Activated CD8-positive, alpha-beta memory T cell treated with anti-CD3 and anti-CD28 coated beads for 24 hours (primary cell): ENCODE results near the gene KCNK10.
A peak's percentile ranks its signal among the peaks of the same experiment; 100 is the strongest.

Experiments used
- DNase-seq: peaks from one replicate; pipeline ENCODE4 v3.0.0-alpha.2; 2020

The KCNK10 gene

GRCh38 chr14:88212691-88213090 is 110.4 kb downstream of the KCNK10 start:
- DNase-seq = no peak

- DNase-seq = no peak
Observed at GRCh38 chr14:88210426-88210825, 112.6 kb downstream of the KCNK10 start.

- DNase-seq = no peak
Observed at GRCh38 chr14:88209273-88209672, 113.8 kb downstream of the KCNK10 start.

- no peak for DNase-seq
Observed at GRCh38 chr14:88208858-88209257, 114.2 kb downstream of the KCNK10 start.

- no peak for DNase-seq
Observed at GRCh38 chr14:88204221-88204620, 118.8 kb downstream of the KCNK10 start.

GRCh38 chr14:88203291-88203690 is 119.8 kb downstream of the KCNK10 start:
- no peak for DNase-seq

- no peak for DNase-seq
Observed at GRCh38 chr14:88202286-88202685, 120.8 kb downstream of the KCNK10 start.

- no peak for DNase-seq
Observed at GRCh38 chr14:88201851-88202250, 121.2 kb downstream of the KCNK10 start.

- no peak for DNase-seq
Observed at GRCh38 chr14:88199882-88200281, 123.2 kb downstream of the KCNK10 start.

GRCh38 chr14:88198446-88198845 is 124.6 kb downstream of the KCNK10 start:
- DNase-seq = no peak

- no peak for DNase-seq
Observed at GRCh38 chr14:88196925-88197324, 126.1 kb downstream of the KCNK10 start.

- no peak for DNase-seq
Observed at GRCh38 chr14:88196116-88196890, 126.8 kb downstream of the KCNK10 start.

- no peak for DNase-seq
Observed at GRCh38 chr14:88195676-88196075, 127.4 kb downstream of the KCNK10 start.

GRCh38 chr14:88194531-88194930 is 128.5 kb downstream of the KCNK10 start:
- no peak for DNase-seq

GRCh38 chr14:88191605-88192004 is 131.5 kb downstream of the KCNK10 start:
- no peak for DNase-seq

- DNase-seq = peak; percentile 68
Observed at GRCh38 chr14:88189417-88190191, 133.5 kb downstream of the KCNK10 start.

- DNase-seq = no peak
Observed at GRCh38 chr14:88188745-88189416, 134.2 kb downstream of the KCNK10 start.

GRCh38 chr14:88185843-88186242 is 137.2 kb downstream of the KCNK10 start:
- DNase-seq = no peak

GRCh38 chr14:88184956-88185355 is 138.1 kb downstream of the KCNK10 start:
- DNase-seq = no peak

- DNase-seq = no peak
Observed at GRCh38 chr14:88181072-88181471, 142.0 kb downstream of the KCNK10 start.

- no peak for DNase-seq
Observed at GRCh38 chr14:88179716-88180115, 143.4 kb downstream of the KCNK10 start.

GRCh38 chr14:88170333-88170732 is 152.7 kb downstream of the KCNK10 start:
- no peak for DNase-seq

GRCh38 chr14:88168498-88169165 is 154.4 kb downstream of the KCNK10 start:
- peak; percentile 81 for DNase-seq
